ENCODE data around the gene ZNF680.

Gene ZNF680

DNA sequence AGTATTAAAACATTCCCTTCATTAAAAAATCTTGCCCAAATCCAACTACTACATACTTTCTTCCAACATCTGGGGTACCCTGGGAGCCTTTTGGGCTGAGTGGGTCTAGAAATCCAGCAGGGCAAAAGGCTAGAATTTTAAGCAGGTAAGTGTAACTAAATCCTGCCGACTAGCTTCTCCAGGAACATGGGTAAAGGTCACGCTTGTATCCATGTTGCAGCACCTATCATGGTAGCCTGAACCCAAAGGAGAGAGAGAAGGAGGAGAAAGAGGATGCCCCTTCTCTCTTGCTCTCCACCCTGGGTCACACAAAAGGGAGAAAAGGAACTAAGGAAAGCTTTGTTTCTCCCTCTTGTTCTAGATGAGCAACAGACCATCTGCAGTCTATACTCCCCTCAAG lies 53.3 kb downstream of the ZNF680 start:
- H3K27me3 ChIP-seq (ENCODE audit: control insufficient read depth in 1 of 2, insufficient read depth in 1 of 2, low read length in 2 of 2): no peaks in the 10 kb centered on the region
- no peak overlapping the region for H2BK12ac ChIP-seq (ENCODE audit: low read length in 2 of 2)
- DNase-seq: no peak
- 78% methylated on average over 2 of the region's 2 CpGs for WGBS
- no peak overlapping the region for H2AK5ac ChIP-seq (ENCODE audit: low read length, severe bottlenecking)
- H3K79me1 ChIP-seq (replicated peaks; ENCODE audit: low read length, poor library complexity, severe bottlenecking): no peaks in the 10 kb centered on the region
- H4K91ac ChIP-seq (ENCODE audit: low read length): no peak overlapping the region
- no peak overlapping the region for H3K23ac ChIP-seq (ENCODE audit: low read length in 2 of 2)
- H3K27ac ChIP-seq (ENCODE audit: low read length, poor library complexity, severe bottlenecking): no peak overlapping the region
- no peak overlapping the region for H2AFZ ChIP-seq (ENCODE audit: low read depth, low read length)
- H2BK5ac ChIP-seq (ENCODE audit: low read depth, low read length, poor library complexity, severe bottlenecking): no peak overlapping the region
- H3K4me2 ChIP-seq (ENCODE audit: low read length, poor library complexity, severe bottlenecking): no peak overlapping the region
- H3K4ac ChIP-seq (ENCODE audit: low read depth in 1 of 2, low read length in 2 of 2): no peak overlapping the region
- H2BK120ac ChIP-seq (ENCODE audit: low read depth, low read length): no peak overlapping the region
- peaks cover 83% of the 10 kb centered on the region for H3K9me3 ChIP-seq (ENCODE audit: control insufficient read depth, low read length)
- H3K14ac ChIP-seq (ENCODE audit: low read length in 2 of 2): no peak overlapping the region
- peaks cover 0 to 10% of the 10 kb centered on the region in 2 experiments for H3K36me3 ChIP-seq (ENCODE audit: control insufficient read depth in 1 of 2, insufficient read depth in 2 of 2, low read depth in 1 of 2, low read length in 2 of 2)
- no peaks in the 10 kb centered on the region for H3K4me1 ChIP-seq (ENCODE audit: control insufficient read depth, insufficient read depth, low read depth, low read length)
- H3K9ac ChIP-seq (ENCODE audit: low read length): no peak overlapping the region
- no peak overlapping the region for H2BK15ac ChIP-seq (ENCODE audit: low read depth, poor library complexity, severe bottlenecking)
- peak overlapping the region in 1 of 2 experiments; percentile 32 for H3K4me3 ChIP-seq (ENCODE audit: insufficient read depth in 1 of 2, low read depth in 1 of 2, low read length in 2 of 2)
- no peak overlapping the region for H4K8ac ChIP-seq (ENCODE audit: low read length)
- no peak overlapping the region for H3K18ac ChIP-seq (ENCODE audit: low read depth in 1 of 2, low read length in 2 of 2)

DNA sequence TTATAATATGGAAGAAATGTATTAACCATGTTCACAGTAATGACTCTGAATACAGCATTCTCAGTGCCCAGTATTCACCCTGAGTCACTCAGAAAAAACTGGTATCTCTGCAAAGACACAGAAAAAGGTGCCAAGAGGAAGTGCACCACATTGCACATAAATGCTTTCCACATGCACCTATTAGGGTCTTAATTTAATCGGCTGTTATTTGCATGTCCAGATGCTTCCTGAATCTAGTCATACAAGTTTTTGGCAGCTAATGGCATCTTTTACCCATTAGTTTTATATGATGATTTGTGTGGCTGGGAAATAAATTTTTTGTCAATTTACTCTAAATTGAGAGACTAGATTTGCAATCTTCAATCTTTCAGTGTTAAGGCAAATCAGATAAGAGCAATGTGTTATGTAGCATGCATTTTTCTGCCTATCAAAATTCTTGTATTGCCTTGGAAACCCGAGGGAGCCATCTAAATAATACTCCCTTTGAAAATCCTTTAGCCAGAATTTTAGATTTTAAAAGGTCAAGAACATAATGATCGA lies 58.2 kb downstream of the ZNF680 start:
- Histone ChIP-seq H3K14ac (ENCODE audit: low read length in 2 of 2) (no peak overlapping the region), H3K4ac (ENCODE audit: low read depth in 1 of 2, low read length in 2 of 2) (no peak overlapping the region), H2BK120ac (ENCODE audit: low read depth, low read length) (no peak overlapping the region), H3K18ac (ENCODE audit: low read depth in 1 of 2, low read length in 2 of 2) (no peak overlapping the region), H3K27me3 (ENCODE audit: control insufficient read depth in 1 of 2, insufficient read depth in 1 of 2, low read length in 2 of 2) (no peaks in the 10 kb centered on the region), H3K9me3 (ENCODE audit: control insufficient read depth, low read length) (peaks cover 83% of the 10 kb centered on the region), H2AK5ac (ENCODE audit: low read length, severe bottlenecking) (no peak overlapping the region), H3K36me3 (ENCODE audit: control insufficient read depth in 1 of 2, insufficient read depth in 2 of 2, low read depth in 1 of 2, low read length in 2 of 2) (peaks cover 0 to 4% of the 10 kb centered on the region in 2 experiments), H4K8ac (ENCODE audit: low read length) (no peak overlapping the region), H2BK12ac (ENCODE audit: low read length in 2 of 2) (no peak overlapping the region), H3K4me3 (ENCODE audit: insufficient read depth in 1 of 2, low read depth in 1 of 2, low read length in 2 of 2) (peak overlapping the region in 1 of 2 experiments; percentile 41), H3K27ac (ENCODE audit: low read length, poor library complexity, severe bottlenecking) (no peak overlapping the region), H4K91ac (ENCODE audit: low read length) (no peak overlapping the region), H2AFZ (ENCODE audit: low read depth, low read length) (no peak overlapping the region), H3K4me1 (ENCODE audit: control insufficient read depth, insufficient read depth, low read depth, low read length) (no peaks in the 10 kb centered on the region), H2BK5ac (ENCODE audit: low read depth, low read length, poor library complexity, severe bottlenecking) (no peak overlapping the region), H3K79me1 (replicated peaks; ENCODE audit: low read length, poor library complexity, severe bottlenecking) (no peaks in the 10 kb centered on the region), H3K23ac (ENCODE audit: low read length in 2 of 2) (no peak overlapping the region), H2BK15ac (ENCODE audit: low read depth, poor library complexity, severe bottlenecking) (no peak overlapping the region), H3K4me2 (ENCODE audit: low read length, poor library complexity, severe bottlenecking) (no peak overlapping the region), H3K9ac (ENCODE audit: low read length) (no peak overlapping the region)
- WGBS: 58% methylated on average over 3 of the region's 3 CpGs
- no peak for DNase-seq

DNA sequence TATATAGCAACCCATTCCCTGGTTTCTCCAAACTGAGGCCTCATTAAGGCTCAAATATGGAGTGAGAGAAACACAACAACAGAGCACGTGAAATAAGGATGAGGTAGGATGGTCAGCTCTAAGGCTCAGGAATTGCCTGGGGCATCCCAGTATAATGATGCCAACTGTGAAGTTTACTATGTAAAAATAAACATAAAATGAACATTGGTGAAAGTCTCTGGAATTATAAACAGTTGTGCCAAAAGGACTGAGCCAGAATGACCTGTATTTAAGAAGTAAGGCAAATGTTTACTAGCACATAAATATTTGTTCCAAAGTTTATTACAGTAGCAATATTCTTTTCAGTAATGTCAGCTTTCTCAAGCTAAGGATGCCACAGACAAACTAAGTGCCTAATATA lies 64.6 kb downstream of the ZNF680 start:
- Histone ChIP-seq H3K4me2 (ENCODE audit: low read length, poor library complexity, severe bottlenecking) (no peak overlapping the region), H2AFZ (ENCODE audit: low read depth, low read length) (no peak overlapping the region), H4K8ac (ENCODE audit: low read length) (no peak overlapping the region), H3K9ac (ENCODE audit: low read length) (no peak overlapping the region), H3K4me1 (ENCODE audit: control insufficient read depth, insufficient read depth, low read depth, low read length) (no peaks in the 10 kb centered on the region), H2BK120ac (ENCODE audit: low read depth, low read length) (no peak overlapping the region), H3K23ac (ENCODE audit: low read length in 2 of 2) (no peak overlapping the region), H3K79me1 (replicated peaks; ENCODE audit: low read length, poor library complexity, severe bottlenecking) (no peaks in the 10 kb centered on the region), H4K91ac (ENCODE audit: low read length) (no peak overlapping the region), H3K18ac (ENCODE audit: low read depth in 1 of 2, low read length in 2 of 2) (no peak overlapping the region), H2AK5ac (ENCODE audit: low read length, severe bottlenecking) (no peak overlapping the region), H3K9me3 (ENCODE audit: control insufficient read depth, low read length) (peaks cover 56% of the 10 kb centered on the region), H2BK5ac (ENCODE audit: low read depth, low read length, poor library complexity, severe bottlenecking) (no peak overlapping the region), H3K27me3 (ENCODE audit: control insufficient read depth in 1 of 2, insufficient read depth in 1 of 2, low read length in 2 of 2) (no peaks in the 10 kb centered on the region), H2BK12ac (ENCODE audit: low read length in 2 of 2) (no peak overlapping the region), H3K4ac (ENCODE audit: low read depth in 1 of 2, low read length in 2 of 2) (no peak overlapping the region), H2BK15ac (ENCODE audit: low read depth, poor library complexity, severe bottlenecking) (no peak overlapping the region), H3K27ac (ENCODE audit: low read length, poor library complexity, severe bottlenecking) (no peak overlapping the region), H3K4me3 (ENCODE audit: insufficient read depth in 1 of 2, low read depth in 1 of 2, low read length in 2 of 2) (no peak overlapping the region), H3K36me3 (ENCODE audit: control insufficient read depth in 1 of 2, insufficient read depth in 2 of 2, low read depth in 1 of 2, low read length in 2 of 2) (peaks cover 0 to 5% of the 10 kb centered on the region in 2 experiments), H3K14ac (ENCODE audit: low read length in 2 of 2) (no peak overlapping the region)
- DNase-seq: no peak
- 64% methylated on average over 1 of the region's 1 CpG for WGBS

DNA sequence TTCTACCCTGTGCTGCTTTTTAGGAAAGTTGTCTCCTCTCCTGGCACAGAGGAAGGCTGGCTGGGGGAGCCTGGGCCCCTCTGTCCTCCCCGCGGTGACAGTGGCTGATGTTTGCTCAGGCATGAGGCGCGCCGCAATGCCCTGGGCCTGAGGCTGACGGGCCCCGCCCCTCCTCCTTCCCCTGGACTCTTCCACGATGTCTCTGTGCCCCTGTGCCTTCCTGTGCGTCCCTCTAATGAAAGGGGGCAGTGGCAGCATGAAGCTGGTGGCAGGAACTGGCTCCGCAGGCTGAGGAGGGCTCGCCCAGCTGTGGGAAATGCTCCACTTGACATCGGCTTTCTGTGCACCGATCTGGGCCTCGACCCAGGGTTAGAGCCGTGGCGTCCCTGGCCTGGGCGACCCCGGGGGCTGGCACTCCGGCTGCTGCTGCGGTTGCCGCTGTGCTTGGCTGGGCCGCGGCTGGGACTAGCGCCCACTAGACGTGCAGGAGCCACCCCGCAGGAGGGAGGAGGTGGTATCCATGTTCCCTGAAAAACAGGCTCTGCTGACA lies 67.9 kb downstream of the ZNF680 start:
- no peak for DNase-seq
- Histone ChIP-seq H3K9me3 (ENCODE audit: control insufficient read depth, low read length) (peaks cover 42% of the 10 kb centered on the region), H3K4me1 (ENCODE audit: control insufficient read depth, insufficient read depth, low read depth, low read length) (no peaks in the 10 kb centered on the region), H3K9ac (ENCODE audit: low read length) (no peak overlapping the region), H3K23ac (ENCODE audit: low read length in 2 of 2) (no peak overlapping the region), H3K27me3 (ENCODE audit: control insufficient read depth in 1 of 2, insufficient read depth in 1 of 2, low read length in 2 of 2) (no peaks in the 10 kb centered on the region), H2AK5ac (ENCODE audit: low read length, severe bottlenecking) (no peak overlapping the region), H2AFZ (ENCODE audit: low read depth, low read length) (no peak overlapping the region), H3K27ac (ENCODE audit: low read length, poor library complexity, severe bottlenecking) (no peak overlapping the region), H3K18ac (ENCODE audit: low read depth in 1 of 2, low read length in 2 of 2) (no peak overlapping the region), H2BK12ac (ENCODE audit: low read length in 2 of 2) (no peak overlapping the region), H2BK120ac (ENCODE audit: low read depth, low read length) (no peak overlapping the region), H3K36me3 (ENCODE audit: control insufficient read depth in 1 of 2, insufficient read depth in 2 of 2, low read depth in 1 of 2, low read length in 2 of 2) (peaks cover 0 to 5% of the 10 kb centered on the region in 2 experiments), H3K14ac (ENCODE audit: low read length in 2 of 2) (no peak overlapping the region), H3K4me3 (ENCODE audit: insufficient read depth in 1 of 2, low read depth in 1 of 2, low read length in 2 of 2) (peak overlapping the region in 1 of 2 experiments; percentile 31), H2BK15ac (ENCODE audit: low read depth, poor library complexity, severe bottlenecking) (no peak overlapping the region), H4K91ac (ENCODE audit: low read length) (peak overlapping the region; percentile 39), H2BK5ac (ENCODE audit: low read depth, low read length, poor library complexity, severe bottlenecking) (no peak overlapping the region), H3K4me2 (ENCODE audit: low read length, poor library complexity, severe bottlenecking) (no peak overlapping the region), H3K4ac (ENCODE audit: low read depth in 1 of 2, low read length in 2 of 2) (no peak overlapping the region), H3K79me1 (replicated peaks; ENCODE audit: low read length, poor library complexity, severe bottlenecking) (no peaks in the 10 kb centered on the region), H4K8ac (ENCODE audit: low read length) (no peak overlapping the region)
- WGBS: 81% methylated on average over 25 of the region's 26 CpGs
